HG02759 (cell line): ENCODE measurements around the gene KRTAP12-1.

Experiments used
- ATAC-seq: cut with Tn5 transposase; IDR thresholded peaks from one replicate; pipeline ENCODE4 v1.9.1; 2021; ENCODE audit warnings: mild to moderate bottlenecking, moderate library complexity; ENCODE audit not compliant: unreplicated experiment

The KRTAP12-1 gene

DNA sequence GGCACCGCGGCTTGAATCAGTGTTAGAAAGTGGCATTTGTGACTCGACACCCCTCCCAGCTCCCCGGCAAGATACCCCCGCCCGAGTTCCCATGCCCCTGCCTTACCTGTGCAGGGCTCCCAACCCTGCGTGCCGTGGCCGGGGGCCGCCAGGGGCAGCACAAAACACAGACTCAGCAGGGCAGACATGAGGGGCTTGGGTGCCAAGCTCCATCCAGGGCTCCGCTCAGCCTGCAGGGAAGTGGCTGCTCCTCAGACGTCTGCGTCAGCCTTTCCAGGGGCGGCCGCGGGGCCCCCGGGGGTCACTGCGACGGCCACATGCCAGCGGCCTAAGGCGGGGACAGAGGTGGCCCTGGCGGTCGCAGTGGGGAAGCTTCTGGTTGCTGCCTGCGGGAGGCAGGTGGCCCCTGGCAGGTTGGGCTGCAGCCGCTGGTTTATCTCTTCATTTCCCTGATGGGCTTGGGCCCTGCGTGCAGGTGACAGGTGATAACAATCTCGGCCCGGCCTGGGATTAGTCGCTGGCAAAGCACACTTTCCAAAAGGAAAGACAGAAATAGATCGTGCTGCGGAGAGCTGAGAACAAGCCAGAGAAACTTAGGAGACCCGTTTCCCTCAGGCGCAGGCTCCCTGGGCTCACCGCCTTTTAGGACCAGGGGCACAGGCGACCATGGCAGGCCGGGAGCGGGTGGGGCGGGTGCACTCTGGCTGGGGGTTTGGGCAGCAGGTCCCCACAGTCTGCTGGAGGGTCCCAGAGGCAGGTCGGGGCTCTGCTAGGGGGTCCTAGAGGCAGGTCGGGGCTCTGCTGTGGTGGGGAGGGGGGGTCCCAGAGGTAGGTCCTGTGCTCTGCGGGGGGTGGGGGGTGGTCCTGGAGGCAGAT lies 29.6 kb upstream of the KRTAP12-1 start, which contains the start of gene TSPEAR:
Gene TSPEAR (minus strand): TSS at position 246 of the 876 bp plus-strand sequence. CDS start 58 bp downstream, at position 188.
- ATAC-seq = no peak

DNA sequence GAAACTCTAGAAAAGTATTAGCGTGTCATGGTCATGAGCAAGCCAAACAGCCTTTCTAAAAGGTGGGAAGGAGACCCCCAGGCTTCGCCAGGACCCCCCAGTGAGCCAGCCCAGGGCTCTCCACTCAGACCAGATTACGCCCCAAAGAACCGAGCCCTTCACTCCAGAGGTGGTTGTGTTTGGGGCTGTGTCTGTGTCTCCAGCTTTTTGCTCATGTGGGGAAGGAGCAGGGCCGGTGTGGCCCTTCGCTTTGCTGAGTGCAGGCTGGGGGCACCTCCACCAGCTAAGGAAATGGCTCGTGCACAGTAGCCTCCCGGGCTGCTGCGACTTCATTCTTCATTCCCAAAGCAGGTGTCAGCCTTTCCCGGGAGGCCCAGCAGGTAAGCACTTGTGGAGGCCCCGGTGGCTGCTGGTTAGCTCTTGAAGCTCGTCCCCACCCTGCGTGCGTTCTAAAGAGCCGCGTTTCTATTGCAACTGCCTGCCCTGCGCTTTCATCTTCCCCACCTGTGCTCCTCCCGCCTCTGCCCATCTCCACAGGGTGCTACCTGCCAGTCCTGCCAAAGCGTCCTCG lies 28.9 kb upstream of the KRTAP12-1 start:
- ATAC-seq = no peak

DNA sequence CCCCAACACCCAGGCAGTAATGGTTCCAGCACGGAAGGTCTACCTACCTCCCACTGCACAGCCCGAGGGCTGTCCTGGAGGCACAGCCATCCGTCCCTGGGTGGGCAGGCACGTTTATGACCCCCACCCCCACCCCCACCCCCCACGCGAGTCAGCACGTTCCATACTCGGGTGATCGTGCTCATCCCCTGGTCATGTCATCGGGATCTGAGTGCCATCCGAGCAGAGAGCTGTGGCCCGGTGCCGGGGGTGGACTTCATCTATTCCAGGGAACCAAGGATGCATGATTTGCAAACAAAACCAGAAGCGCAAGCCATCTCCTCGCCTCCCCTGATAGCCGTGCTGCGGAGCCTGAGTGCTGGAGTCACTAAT lies 28.3 kb upstream of the KRTAP12-1 start:
- ATAC-seq = no peak

DNA sequence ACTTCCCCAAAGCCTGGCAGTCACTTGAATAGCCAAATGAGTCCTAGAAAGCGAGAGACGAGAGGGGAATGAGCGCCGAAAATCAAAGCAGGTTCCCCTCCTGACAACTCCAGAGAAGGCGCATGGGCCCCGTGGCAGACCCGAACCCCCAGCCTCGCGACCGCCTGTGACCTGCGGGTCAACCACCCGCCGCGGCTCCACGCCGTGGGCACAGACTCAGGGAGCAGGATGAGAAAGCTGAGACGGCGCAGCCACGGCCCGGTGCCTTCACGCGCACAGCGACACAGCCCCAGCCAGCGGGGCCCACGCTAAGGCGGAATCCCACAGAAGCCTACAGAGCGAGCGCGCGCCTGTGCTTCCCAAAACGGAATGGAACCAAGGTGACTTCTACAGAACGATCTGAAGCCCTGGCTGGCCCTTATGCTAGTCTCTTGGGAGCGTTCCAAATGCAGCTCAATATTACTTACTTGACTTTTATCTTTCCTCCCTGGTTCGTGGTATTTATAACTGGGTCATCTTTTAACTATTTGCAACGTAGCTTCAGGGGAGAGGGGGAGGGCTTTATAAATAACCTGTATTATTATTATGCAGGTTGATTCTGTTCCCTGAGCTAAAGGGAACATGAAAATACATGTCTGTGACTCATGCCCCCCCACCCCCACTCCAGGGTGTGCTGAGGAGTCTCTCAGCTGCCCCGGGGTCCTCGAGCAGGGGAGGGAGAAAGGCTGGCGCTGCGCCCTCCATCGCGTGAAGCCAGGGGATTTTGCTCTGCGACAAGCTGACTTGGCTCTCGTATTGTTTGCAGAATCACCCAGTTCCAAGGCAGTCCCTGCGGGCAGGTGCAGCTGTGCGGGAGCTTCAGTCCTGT lies 27.7 kb upstream of the KRTAP12-1 start:
- no peak for ATAC-seq

DNA sequence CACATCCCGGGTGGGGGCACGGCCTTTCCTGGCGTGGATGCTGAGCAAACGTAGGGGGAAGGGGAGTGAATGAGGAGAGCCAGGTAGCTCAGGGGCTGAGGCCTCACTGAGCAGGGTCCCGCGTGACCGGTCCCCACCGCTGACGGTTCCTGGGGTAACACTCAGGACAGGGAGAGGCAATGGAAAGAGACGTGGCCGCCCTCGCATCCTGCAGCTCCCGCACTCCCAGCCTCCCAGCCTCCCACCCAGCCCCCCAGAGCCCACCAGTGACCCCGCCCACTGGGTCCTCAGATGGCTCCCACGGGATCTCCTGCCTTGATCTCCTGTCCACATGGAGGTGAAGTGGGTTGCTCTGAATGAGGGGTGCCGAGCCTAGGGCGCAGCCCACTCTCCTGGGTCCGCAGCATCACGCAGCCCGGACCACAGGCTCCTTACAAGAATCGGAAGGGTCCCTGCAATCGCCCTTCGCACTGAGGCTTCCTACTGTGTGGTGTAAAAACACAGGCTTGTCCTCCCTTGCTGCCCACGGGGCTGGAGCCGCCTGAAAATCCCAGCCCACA lies 27.0 kb upstream of the KRTAP12-1 start:
- no peak for ATAC-seq

DNA sequence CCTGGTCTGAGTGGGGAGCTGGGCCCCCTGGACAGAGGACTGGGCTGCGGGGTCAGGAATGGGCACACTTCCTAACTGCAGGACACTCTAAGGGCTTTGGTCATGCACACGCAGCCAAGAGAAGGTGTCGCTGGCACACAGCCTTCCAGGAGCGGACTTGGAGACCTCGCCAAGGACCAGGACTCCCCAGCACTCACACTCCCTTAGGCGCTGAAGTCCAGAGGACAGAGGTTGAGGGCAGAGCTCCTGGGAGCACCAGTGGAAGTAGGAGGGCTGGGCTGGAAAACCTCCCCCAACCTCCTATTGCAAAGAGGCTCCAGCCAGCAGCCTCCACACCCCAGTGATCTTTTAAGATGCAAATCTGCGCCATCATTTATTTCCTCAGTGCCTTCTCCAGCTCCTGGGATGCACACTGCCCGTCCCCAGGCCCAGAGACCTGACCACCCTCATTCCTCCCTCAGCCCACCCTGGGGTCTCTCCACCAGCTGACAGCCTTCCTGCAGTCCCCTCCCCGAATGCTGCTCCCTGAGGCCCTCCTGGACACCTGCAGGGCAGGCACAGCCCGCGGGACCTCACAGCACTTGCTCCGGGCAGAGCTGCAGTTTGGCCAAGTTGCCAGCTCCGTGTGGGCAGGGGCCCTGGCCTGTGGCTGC lies 26.4 kb upstream of the KRTAP12-1 start:
- no peak for ATAC-seq

DNA sequence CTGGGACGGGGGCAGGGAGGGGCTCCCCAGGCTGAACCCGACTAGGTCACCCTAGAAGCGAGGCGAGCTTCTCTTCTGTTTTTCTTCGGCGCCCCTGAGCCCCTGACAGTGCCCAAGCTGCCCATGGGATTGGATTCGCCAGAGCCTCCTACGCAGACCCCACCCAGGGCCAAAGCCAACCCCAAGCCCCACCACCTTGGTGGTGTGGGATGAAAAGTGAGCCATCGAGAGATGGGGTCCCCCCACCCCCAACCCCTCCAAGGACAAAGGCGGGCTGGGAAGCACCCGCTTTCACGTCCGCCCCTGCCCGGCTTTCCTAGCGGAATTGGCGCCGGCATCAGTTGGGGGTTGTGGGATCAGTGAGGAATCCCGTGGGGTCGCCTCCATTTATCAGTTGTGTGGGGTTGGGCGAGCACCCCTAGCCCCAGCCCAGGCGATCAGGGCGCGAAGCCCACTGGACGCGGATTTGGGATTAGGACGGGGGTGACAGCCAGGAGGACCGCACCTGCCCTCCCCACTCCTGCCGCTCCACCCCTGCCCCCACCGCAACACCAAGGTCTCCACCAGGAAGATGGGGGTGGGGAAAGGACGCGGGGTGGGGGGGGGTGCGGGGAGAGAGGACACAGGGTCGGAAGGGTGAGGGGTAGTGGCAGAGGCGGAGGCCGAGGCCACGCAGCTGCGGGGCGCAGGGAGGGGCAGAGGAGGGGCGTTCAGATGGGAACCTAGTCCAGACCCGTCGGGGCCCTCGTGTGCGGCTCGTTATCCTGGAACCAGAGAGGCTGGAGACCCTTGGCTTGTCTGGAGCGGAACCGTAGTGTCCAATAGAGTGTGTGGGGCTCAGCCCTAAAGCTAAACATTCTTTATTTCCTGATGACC lies 25.0 kb upstream of the KRTAP12-1 start:
- no peak for ATAC-seq

DNA sequence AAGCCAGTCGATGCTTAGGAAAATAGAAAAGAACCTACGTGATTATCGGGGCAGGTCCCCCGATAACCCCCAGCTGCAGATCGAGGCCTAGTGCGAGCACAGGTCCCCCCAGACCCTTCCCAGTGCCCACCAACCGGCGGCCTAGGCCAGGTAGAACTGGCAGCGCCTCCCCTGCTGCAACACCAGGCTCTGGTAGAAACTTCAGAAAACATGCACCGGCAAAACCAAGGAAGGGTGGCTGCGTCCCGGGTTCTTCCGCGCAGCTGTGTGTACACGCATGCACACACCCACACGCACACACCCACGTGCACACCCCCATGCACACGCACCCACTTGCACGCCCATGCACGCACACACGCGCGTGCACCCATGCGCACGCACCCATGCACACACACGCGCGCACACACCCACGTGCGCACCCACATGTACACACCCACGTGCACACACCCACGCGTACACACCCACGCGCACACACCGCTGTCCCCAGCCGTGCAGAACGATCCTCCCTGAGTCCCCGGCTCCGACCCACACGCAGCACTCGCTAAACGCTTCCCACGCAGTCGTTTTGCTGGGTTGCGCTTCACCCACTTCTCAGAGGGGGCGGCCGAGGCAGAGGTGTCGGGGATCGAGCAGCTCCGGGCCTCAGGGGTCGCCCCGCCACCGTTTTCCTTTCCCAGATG lies 24.2 kb upstream of the KRTAP12-1 start:
- ATAC-seq = no peak

DNA sequence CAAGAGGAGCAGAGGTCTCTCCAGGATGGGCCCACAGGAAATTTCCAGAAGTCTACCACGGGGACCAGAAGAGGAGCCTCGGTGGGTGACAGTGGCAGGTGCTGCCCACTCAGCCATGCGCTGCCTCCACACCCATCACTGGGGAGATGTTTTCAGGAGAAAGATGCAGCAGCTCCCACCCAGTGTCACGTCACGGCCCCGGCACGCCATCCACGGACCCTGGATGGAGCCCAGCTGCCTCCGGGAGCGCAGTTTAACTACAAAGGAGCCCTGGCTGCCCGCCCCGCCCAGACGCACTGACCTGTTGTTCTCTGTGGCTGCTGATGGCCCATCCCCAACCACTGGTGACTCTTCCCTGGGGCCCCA lies 22.7 kb upstream of the KRTAP12-1 start:
- no peak for ATAC-seq

DNA sequence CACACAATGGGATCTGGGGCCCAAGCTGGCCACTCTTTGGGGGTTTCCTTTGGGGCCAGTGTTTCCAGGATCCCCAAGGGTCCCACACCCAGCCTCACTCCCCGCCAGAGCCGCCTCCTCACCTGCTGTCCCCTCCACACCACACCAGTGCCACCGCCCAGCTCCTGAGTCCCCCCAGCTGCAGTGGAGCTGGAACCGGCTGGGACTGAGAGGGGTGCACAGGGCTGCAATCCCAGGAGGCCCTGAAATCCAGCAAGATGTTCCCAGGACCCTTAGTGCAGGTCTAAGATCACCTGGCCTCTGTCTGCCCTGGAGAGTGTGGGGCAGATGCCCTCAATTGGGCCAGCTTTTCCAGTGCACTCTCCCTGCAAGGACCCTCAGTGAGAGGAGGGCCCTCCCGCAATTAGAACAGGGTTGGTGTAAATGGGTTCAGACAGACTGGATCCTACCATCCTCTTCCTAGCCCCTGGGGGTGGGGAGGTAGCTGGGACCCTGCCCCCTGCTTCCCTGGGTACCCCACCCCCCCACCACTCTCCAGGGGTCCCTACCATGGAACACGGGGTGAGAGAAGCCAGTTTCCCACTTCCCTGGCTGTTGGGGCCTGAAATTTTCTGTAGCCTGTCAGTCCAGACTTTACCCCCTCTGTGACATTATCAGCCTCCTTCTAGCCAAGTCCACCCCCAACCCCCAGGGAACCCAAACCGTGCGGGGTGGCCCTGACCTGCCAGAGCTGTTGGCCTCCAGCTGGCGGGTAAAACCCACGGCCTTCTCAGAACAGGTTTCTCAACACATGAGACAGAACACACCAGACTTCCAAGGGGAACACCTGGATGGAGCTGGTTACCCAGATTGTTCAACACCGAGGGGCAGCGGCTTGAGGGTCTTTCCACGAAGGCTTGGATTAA lies 22.0 kb upstream of the KRTAP12-1 start:
- no peak for ATAC-seq

DNA sequence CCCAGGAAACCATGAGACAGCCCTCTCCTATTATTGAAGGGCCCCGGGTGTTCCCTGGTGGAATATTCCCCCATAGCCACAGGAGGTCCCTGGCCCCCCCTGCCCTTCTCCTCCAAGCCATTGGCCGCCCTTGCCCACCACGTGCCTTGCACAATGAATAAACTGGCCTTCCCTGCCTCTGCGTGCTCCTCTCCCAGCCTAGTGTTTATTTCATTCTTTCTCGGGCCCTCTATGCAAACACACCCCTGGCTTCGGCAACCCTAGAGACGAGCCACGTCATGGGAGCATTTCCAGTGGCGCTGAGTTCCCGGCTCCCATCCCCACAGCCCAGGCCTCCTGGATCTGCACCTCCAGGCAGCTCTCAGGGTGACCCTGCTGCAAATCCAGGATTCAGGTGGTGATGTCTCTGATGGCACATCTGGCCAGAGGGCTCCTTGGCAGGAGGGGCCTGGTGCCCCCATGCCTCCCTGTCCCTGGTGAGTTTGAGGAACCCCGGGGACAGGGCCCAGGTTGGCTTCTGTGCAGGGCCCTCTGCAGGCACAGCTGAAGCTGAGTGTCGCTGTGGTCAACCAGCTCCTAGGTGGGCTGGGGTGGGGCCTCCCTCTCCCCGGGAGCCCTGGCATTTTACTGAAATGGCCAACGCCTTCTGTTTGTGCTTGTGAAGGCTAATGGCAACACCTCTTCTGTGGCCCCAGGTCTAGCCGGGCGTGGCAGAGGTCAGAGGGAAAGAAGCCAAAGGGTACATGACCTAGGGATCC lies 21.2 kb upstream of the KRTAP12-1 start:
- ATAC-seq = no peak

DNA sequence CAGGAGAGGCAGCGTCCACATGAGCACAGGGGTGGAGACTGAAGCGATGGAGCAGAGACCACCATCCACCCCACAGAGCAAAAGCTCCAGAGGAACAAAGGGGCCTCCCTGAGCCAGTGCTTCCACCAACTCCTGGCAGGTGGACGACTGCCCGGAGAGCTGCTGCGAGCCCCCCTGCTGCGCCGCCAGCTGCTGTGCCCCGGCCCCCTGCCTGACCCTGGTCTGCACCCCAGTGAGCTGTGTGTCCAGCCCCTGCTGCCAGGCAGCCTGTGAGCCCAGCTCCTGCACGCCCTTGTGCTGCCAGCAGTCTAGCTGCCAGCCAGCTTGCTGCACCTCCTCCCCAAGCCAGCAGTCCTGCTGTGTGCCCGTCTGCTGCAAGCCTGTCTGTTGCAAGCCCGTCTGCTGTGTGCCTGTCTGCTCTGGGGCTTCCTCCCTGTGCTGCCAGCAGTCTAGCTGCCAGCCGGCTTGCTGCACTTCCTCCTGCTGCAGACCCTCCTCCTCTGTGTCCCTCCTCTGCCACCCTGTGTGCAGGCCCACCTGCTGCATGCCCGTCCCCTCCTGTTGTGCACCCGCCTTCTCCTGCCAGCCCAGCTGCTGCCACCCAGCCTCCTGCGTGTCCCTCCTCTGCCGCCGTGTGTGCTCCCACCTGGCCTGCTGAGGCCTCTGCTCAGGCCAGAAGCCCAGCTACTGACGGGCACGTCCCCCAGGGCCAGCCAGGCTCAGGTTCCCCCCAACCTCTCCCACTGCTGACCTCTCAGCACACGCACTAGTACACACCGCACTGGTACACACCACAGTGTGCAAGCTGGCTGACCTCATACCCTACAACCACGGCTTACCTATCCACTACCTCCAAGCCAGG lies 20.4 kb upstream of the KRTAP12-1 start:
- no peak for ATAC-seq

DNA sequence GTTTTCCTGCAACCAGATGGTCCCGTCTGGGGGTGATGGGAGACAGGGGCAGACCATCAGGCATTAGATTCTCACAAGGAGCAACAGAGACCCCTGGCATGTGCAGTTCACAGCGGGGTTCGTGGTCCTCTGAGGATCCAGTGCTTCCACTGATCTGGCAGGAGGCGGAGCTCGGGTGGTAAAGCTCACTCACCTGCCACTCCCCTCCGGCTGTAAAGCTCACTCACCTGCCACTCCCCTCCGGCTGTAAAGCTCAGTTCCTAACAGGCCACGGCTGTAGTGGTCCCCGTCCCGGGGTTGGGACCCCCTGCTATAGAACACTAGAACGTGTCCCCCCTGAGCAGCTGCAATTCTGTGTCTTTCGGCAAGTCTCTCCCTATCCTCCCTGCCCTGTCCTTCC lies 19.6 kb upstream of the KRTAP12-1 start:
- no peak for ATAC-seq

DNA sequence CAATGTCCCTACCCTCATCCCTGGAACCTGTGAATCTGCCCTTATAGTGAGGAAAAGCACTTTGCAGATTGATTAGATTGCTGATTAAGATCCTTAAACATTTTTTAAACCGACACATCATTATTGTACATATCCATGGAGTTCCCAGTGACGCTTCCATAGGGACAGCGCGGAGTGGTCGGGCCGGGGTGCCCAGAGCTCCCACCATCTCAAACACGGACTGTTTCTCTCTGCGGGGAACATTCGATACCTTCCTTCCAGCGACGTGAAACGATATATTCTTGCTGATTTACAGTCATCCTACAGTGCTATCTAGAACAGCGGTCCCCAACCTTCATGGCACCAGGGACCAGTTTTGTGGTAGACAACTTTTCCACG lies 19.0 kb upstream of the KRTAP12-1 start:
- ATAC-seq = no peak

DNA sequence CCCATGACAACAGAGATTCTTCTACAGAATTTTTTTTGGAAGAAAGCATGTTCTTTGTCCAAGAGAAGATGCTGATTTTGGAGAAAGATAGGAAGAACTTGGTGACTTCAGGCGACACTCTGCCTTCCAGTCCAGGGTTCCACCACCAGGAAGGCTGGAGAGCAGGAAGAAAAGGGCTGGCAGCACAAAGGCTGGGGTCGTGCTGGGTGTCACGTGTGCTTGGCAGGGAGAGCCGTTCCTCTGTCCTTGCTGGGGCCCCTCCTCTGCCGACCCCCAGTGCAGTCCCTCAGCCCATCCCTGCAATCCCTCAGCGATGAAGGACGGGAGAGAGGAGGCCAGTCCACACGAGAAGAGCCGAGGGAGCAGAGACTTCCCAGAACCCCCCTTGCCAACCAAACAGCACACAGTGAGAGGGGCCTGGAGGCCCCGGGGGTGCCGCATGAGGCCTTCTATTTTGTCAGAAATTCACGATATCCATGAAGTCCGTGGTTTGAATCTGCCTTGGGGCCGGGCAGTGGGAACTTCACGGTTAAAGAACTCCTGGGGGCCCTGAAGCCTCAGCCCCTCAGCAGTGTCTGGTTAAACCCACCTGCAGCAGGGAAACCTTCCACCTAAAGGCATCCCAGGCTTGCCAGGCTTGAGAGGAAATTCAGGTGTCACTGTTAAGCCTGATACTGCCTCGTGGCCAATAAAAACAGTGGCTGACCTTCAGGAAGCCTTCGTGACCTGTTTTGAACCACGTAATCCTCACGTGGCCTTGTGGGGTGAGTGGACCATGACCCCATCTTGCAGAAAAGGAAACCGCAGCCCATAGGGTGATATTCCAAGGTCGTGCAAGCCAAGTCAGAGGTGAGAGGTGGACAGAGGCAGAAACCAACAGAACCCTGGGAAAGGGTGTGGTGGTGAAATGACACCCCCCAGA lies 18.4 kb upstream of the KRTAP12-1 start:
- ATAC-seq = no peak
